B cell (primary cell): ENCODE results near the gene LRRC7. TPM values are rescaled to one million over a fixed set of nuclear protein-coding genes. Genes with fewer than 3 reads are reported as not detected.

Experiments
- ATAC-seq: fragments of 200-7000 bp; cut with Tn5 transposase; one replicate; pipeline ENCODE4 v1.10.0; 2021; ENCODE audit warnings: low read depth, mild to moderate bottlenecking, moderate number of reproducible peaks, moderate library complexity
- CTCF ChIA-PET: fragments of 350-600 bp; sonication (Branson Sonifier 250); formaldehyde crosslinking; loops from one replicate; lab custom pipeline; 2021; ENCODE audit warnings: antibody characterized with exemption, inconsistent platforms; lab: Charles Lee
- POLR2A ChIA-PET: fragments of 350-600 bp; sonication (Branson Sonifier 250); formaldehyde crosslinking; loops from one replicate; lab custom pipeline; 2021; ENCODE audit warnings: antibody characterized with exemption; lab: Charles Lee
- DNase-seq: peaks from one replicate; pipeline ENCODE4 v3.0.0; 2013
- H2AFZ ChIP-seq: 2 replicates; pipeline ENCODE4 v1.6.1; 2012; ENCODE audit warnings: mild to moderate bottlenecking, low read depth, low read length; ENCODE audit not compliant: insufficient read depth, poor library complexity, severe bottlenecking
- H3K27ac ChIP-seq, 2 donors: 1 replicate in 1 of 2; 2 replicates in 1 of 2; pipeline ENCODE4 v1.5.1; 2012 to 2013; ENCODE audit warnings: low read length in 2 of 2, mild to moderate bottlenecking in 2 of 2, moderate library complexity in 1 of 2
- H3K27me3 ChIP-seq, 4 experiments: fragments of 200-600 bp in 1 of 4; sonication (generic) in 1 of 4; replicated peaks in 1 of 4; 1 replicate in 2 of 4; 2 replicates in 2 of 4; pipeline versions ENCODE4 v1.6.1 to v1.7.0; 2013 to 2016; ENCODE audit warnings: low read length in 3 of 4, mild to moderate bottlenecking in 2 of 4, mixed read lengths in 1 of 4, moderate library complexity in 1 of 4; ENCODE audit not compliant: insufficient read depth in 4 of 4, control insufficient read depth in 3 of 4; ENCODE audit errors: control extremely low read depth in 1 of 4
- H3K36me3 ChIP-seq, 2 experiments: replicated peaks in 1 of 2; 1 replicate in 1 of 2; 2 replicates in 1 of 2; pipeline versions ENCODE4 v1.6.1 to v1.7.1; 2013; ENCODE audit warnings: low read length in 1 of 2; ENCODE audit not compliant: insufficient read depth in 2 of 2, control insufficient read depth in 1 of 2; ENCODE audit errors: control extremely low read depth in 1 of 2, extremely low read depth in 1 of 2
- H3K4me1 ChIP-seq, 2 donors: fragments of 200-600 bp in 1 of 2; sonication (generic) in 1 of 2; 1 replicate in 1 of 2; 2 replicates in 1 of 2; pipeline versions ENCODE4 v1.5.1 to v1.6.1; 2013 to 2017; ENCODE audit warnings: low read length in 2 of 2; ENCODE audit not compliant: control insufficient read depth in 2 of 2, insufficient read depth in 2 of 2
- H3K4me2 ChIP-seq: replicated peaks from 2 replicates; pipeline ENCODE3; 2012; ENCODE audit warnings: mild to moderate bottlenecking, low read depth, low read length; ENCODE audit not compliant: poor library complexity, severe bottlenecking
- H3K4me3 ChIP-seq, 5 experiments: fragments of 200-600 bp in 1 of 5; sonication (generic) in 1 of 5; 1 replicate in 3 of 5; 2 replicates in 2 of 5; pipeline versions ENCODE4 v1.5.1 to v1.7.0; 2011 to 2016; ENCODE audit warnings: low read length in 4 of 5, mild to moderate bottlenecking in 4 of 5, low read depth in 2 of 5, control low read depth in 1 of 5, moderate library complexity in 1 of 5; ENCODE audit not compliant: insufficient read depth in 1 of 5; ENCODE audit errors: control extremely low read depth in 1 of 5, extremely low read depth in 1 of 5
- H3K79me2 ChIP-seq: fragments of 200-600 bp; sonication (generic); one replicate; pipeline ENCODE4 v1.6.0; 2016; ENCODE audit warnings: low read length; ENCODE audit not compliant: control insufficient read depth, insufficient read depth
- H3K9ac ChIP-seq: fragments of 200-600 bp; sonication (generic); 2 replicates; pipeline ENCODE4 v1.6.1; 2017; ENCODE audit warnings: mild to moderate bottlenecking, low read length, moderate library complexity
- H3K9me3 ChIP-seq, 3 donors: one replicate each; pipeline versions ENCODE4 v1.6.1 to v1.7.1; 2013; ENCODE audit warnings: low read length in 2 of 3; ENCODE audit not compliant: control insufficient read depth in 2 of 3, insufficient read depth in 1 of 3; ENCODE audit errors: control extremely low read depth in 1 of 3
- H4K20me1 ChIP-seq: 2 replicates; pipeline ENCODE4 v1.6.0; 2012; ENCODE audit warnings: mild to moderate bottlenecking, low read length; ENCODE audit not compliant: insufficient read depth, control insufficient read depth, poor library complexity, severe bottlenecking
- H3K27ac Mint-ChIP-seq: one replicate; pipeline ENCODE4 v1.8.0; 2021; ENCODE audit warnings: mixed read lengths
- H3K27me3 Mint-ChIP-seq: one replicate; pipeline ENCODE4 v1.8.0; 2021; ENCODE audit warnings: mixed read lengths
- H3K4me1 Mint-ChIP-seq: one replicate; pipeline ENCODE4 v1.8.0; 2021; ENCODE audit warnings: mixed read lengths
- H3K4me3 Mint-ChIP-seq: one replicate; pipeline ENCODE4 v1.8.0; 2021; ENCODE audit warnings: mixed read lengths
- H3K9me3 Mint-ChIP-seq: one replicate; pipeline ENCODE4 v1.8.0; 2022; ENCODE audit warnings: mixed read lengths; ENCODE audit not compliant: insufficient read depth
- EZH2 ChIP-seq: IDR thresholded peaks from 2 replicates; pipeline ENCODE4 v1.6.1; 2012; ENCODE audit warnings: borderline replicate concordance, low read depth, mild to moderate bottlenecking, moderate library complexity, low read length; ENCODE audit not compliant: insufficient read depth, poor library complexity, severe bottlenecking
- WGBS: methylation state at CpG from one replicate; pipeline ENCODE4 v1.1.5; 2013; ENCODE audit warnings: missing lambda C conversion rate; ENCODE audit not compliant: insufficient coverage; 5-methylcytosine and 5-hydroxymethylcytosine counted together
- intact Hi-C: fragments of 100-400 bp; cut with micrococcal nuclease; formaldehyde crosslinking; loops from one replicate; pipeline ENCODE4 v1.10.0; 2022
- polyA plus RNA-seq: library from polyadenylated mRNA; depleted of rRNA; stranded (reverse); fragments of >200 nt; gene quantifications from 2 replicates; pipeline ENCODE4 v1.2.3, GENCODE V29; 2012
- total RNA-seq, 2 donors: library from RNA; stranded (reverse); fragments of 120-200 nt in 1 of 2; gene quantifications; 1 replicate in 1 of 2; 2 replicates in 1 of 2; pipeline versions ENCODE4 v1.2.3 to v1.2.4, GENCODE V29; 2013 to 2022
- TF ChIP-seq, protein P1 (sequence below): fragments of 200-600 bp; IDR thresholded peaks from one replicate; pipeline ENCODE4 v1.8.0; 2022; ENCODE audit warnings: antibody characterized with exemption, mild to moderate bottlenecking

The LRRC7 gene
- total and polyA plus RNA-seq, 2 donors (not counting 1 experiment from before 2014, with no cell fraction given) = not detected

DNA sequence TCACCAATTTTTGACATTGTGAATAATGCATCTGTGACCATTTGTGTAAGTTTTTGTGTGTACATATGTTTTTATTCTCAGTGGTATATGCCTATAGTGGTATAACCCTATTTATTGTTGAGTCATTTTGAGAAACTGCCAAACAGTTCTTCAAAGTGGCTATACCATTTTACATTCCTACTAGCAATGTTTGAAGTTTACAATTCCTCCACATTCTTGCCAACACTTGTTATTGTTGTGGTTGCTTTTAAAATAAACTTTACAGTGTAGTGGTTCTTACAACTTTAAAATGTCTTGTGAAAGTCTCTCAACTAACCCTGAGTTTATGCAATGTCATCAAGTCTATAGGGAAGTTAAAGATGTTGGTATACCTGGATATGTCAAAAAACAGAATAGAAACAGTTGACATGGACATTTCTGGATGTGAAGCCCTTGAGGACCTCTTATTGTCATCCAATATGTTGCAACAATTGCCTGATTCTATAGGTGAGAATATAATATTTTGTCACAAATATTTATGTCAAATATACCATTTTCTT is 418.2 kb downstream of the LRRC7 start:
- Histone ChIP-seq H3K4me2 (no peak overlapping the region), H3K27me3 (no peaks in the 10 kb centered on the region), H4K20me1 (no peaks in the 10 kb centered on the region), H2AFZ (no peak overlapping the region), H3K9me3 (no peaks in the 10 kb centered on the region), H3K79me2 (no peaks in the 10 kb centered on the region), H3K4me1 (no peaks in the 10 kb centered on the region), H3K36me3 (no peaks in the 10 kb centered on the region), H3K4me3 (no peak overlapping the region), H3K27ac (no peak overlapping the region), H3K9ac (no peak overlapping the region)
- TF ChIP-seq, protein P1, sequence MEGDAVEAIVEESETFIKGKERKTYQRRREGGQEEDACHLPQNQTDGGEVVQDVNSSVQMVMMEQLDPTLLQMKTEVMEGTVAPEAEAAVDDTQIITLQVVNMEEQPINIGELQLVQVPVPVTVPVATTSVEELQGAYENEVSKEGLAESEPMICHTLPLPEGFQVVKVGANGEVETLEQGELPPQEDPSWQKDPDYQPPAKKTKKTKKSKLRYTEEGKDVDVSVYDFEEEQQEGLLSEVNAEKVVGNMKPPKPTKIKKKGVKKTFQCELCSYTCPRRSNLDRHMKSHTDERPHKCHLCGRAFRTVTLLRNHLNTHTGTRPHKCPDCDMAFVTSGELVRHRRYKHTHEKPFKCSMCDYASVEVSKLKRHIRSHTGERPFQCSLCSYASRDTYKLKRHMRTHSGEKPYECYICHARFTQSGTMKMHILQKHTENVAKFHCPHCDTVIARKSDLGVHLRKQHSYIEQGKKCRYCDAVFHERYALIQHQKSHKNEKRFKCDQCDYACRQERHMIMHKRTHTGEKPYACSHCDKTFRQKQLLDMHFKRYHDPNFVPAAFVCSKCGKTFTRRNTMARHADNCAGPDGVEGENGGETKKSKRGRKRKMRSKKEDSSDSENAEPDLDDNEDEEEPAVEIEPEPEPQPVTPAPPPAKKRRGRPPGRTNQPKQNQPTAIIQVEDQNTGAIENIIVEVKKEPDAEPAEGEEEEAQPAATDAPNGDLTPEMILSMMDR = no peak
- TF ChIP-seq EZH2 = no peak
- ChIA-PET POLR2A (no interaction called here), CTCF (no interaction called here)
- ATAC-seq (no peak), DNase-seq (no peak)
- Mint-ChIP-seq H3K27ac (no peak overlapping the region), H3K4me3 (no peak overlapping the region), H3K9me3 (peaks cover 4% of the 10 kb centered on the region), H3K4me1 (no peaks in the 10 kb centered on the region), H3K27me3 (no peaks in the 10 kb centered on the region)
- intact Hi-C loops = no loop called here

DNA sequence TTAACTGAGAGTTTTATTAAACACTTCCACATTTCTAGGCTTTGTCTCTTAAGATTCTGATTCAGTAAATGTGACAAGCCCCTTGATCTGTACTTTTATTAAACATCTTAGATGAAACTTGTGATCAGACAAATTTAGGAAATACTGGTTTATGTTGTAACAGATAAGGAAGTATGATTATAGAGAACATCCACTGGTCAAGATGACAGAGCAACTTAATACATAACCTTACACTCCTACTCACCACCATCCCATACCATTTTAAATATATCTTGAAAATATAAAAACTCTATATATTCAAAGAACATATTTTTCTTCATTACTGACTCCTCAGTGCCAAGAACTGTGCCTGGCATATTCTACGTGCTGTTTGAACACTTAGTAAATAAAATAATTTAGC is 420.2 kb downstream of the LRRC7 start:
- H2AFZ ChIP-seq = no peak overlapping the region
- POLR2A ChIA-PET = no interaction called here
- no peak overlapping the region for H3K4me3 ChIP-seq
- H3K36me3 ChIP-seq = no peaks in the 10 kb centered on the region
- Mint-ChIP-seq H3K27me3 (no peaks in the 10 kb centered on the region), H3K27ac (no peak overlapping the region), H3K9me3 (peaks cover 4% of the 10 kb centered on the region), H3K4me3 (no peak overlapping the region), H3K4me1 (no peaks in the 10 kb centered on the region)
- no peaks in the 10 kb centered on the region for H4K20me1 ChIP-seq
- no peak overlapping the region for H3K27ac ChIP-seq
- H3K27me3 ChIP-seq = no peaks in the 10 kb centered on the region
- ATAC-seq (no peak), DNase-seq (no peak)
- TF ChIP-seq, protein P1 = no peak
- TF ChIP-seq EZH2 = no peak
- no peak overlapping the region for H3K4me2 ChIP-seq
- H3K79me2 ChIP-seq = no peaks in the 10 kb centered on the region
- no peaks in the 10 kb centered on the region for H3K9me3 ChIP-seq
- no peaks in the 10 kb centered on the region for H3K4me1 ChIP-seq
- WGBS = no CpG with 5 or more reads among the region's 1 CpG
- no peak overlapping the region for H3K9ac ChIP-seq
- intact Hi-C loops = no loop called here
- CTCF ChIA-PET = no interaction called here
